IPS-20b (cell line): ENCODE measurements around the gene FILIP1L.

ENCODE experiments used
- H3K27ac ChIP-seq: one replicate; pipeline ENCODE4 v1.5.1; 2013; ENCODE audit warnings: low read length
- H3K27me3 ChIP-seq: 2 replicates; pipeline ENCODE4 v1.6.1; 2013; ENCODE audit warnings: mild to moderate bottlenecking, low read length, inconsistent platforms; ENCODE audit not compliant: insufficient read depth
- H3K36me3 ChIP-seq: 2 replicates; pipeline ENCODE4 v1.6.1; 2013; ENCODE audit warnings: low read depth, mild to moderate bottlenecking, inconsistent platforms, low read length, moderate library complexity; ENCODE audit not compliant: insufficient read depth
- H3K4me1 ChIP-seq: 2 replicates; pipeline ENCODE4 v1.6.1; 2013; ENCODE audit warnings: mild to moderate bottlenecking, control low read depth, inconsistent platforms, low read length, moderate library complexity; ENCODE audit not compliant: insufficient read depth
- H3K4me3 ChIP-seq: 2 replicates; pipeline ENCODE4 v1.5.1; 2013; ENCODE audit warnings: mild to moderate bottlenecking, low read length, inconsistent platforms
- H3K9ac ChIP-seq: 2 replicates; pipeline ENCODE4 v1.6.1; 2013; ENCODE audit warnings: low read depth, mild to moderate bottlenecking, inconsistent platforms, low read length, moderate library complexity
- H3K9me3 ChIP-seq: 2 replicates; pipeline ENCODE4 v1.6.1; 2013; ENCODE audit warnings: mild to moderate bottlenecking, low read depth, low read length, inconsistent platforms; ENCODE audit not compliant: insufficient read depth

Gene FILIP1L

GRCh38 chr3:99871231-99872045 is 242.9 kb downstream of the FILIP1L start:
- Histone ChIP-seq H3K4me1 (peaks cover 15% of the 10 kb centered on the region), H3K9ac (no peak overlapping the region), H3K27ac (no peak overlapping the region), H3K9me3 (no peaks in the 10 kb centered on the region), H3K4me3 (no peak overlapping the region), H3K27me3 (peaks cover 95% of the 10 kb centered on the region), H3K36me3 (no peaks in the 10 kb centered on the region)

- Histone ChIP-seq H3K9me3 (no peaks in the 10 kb centered on the region), H3K4me3 (no peak overlapping the region), H3K27me3 (peaks cover 98% of the 10 kb centered on the region), H3K36me3 (no peaks in the 10 kb centered on the region), H3K4me1 (peaks cover 17% of the 10 kb centered on the region), H3K27ac (no peak overlapping the region), H3K9ac (no peak overlapping the region)
These were observed 243.6 kb downstream of the FILIP1L start for GRCh38 chr3:99870712-99871111.

DNA sequence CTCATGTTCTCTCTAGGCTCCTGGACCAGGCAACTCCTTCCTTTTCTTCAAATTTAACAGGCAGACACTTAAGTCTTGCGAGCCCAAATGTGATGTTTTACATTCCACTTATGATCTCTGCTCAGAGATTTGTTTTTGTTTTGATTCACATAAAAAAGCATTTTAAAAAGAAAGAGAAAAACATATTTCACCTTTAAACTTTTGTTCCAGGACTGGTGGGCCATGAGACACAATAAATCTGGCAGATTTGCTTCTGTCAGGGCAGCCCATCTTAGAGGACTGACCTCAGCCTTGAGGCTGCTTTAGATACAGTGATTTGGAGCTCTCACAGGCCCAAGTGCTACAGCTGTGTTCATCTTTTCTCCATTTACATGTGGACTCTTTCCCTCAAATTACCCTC is 244.7 kb downstream of the FILIP1L start:
- H3K4me3 ChIP-seq, result no peak overlapping the region
- no peaks in the 10 kb centered on the region for H3K9me3 ChIP-seq
- no peak overlapping the region for H3K27ac ChIP-seq
- H3K27me3 ChIP-seq, result peaks cover 87% of the 10 kb centered on the region
- peaks cover 7% of the 10 kb centered on the region for H3K4me1 ChIP-seq
- H3K36me3 ChIP-seq, result no peaks in the 10 kb centered on the region
- H3K9ac ChIP-seq, result no peak overlapping the region

DNA sequence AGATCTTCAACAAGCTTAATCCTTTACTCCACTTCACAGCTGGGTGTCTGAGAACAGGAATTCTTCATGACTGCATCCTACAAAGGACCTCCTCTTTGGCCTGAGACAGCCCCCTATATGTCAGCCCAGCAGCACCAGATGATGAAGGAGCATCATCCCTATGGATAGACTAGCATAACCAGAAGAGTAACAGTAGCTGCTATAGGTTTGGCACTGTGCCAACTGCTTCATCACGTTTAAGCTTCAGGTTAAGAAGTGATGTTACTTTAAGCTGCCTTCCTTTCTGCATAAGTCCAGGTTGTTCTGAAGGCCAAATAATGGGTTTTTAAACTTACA is 246.0 kb downstream of the FILIP1L start:
- Histone ChIP-seq H3K27me3 (peaks cover 74% of the 10 kb centered on the region), H3K4me3 (no peak overlapping the region), H3K9ac (no peak overlapping the region), H3K4me1 (peaks cover 6% of the 10 kb centered on the region; the same call in 1 of the 2 replicates), H3K9me3 (no peaks in the 10 kb centered on the region), H3K27ac (no peak overlapping the region), H3K36me3 (no peaks in the 10 kb centered on the region)

- no peaks in the 10 kb centered on the region for H3K36me3 ChIP-seq
- H3K9me3 ChIP-seq, result no peaks in the 10 kb centered on the region
- H3K9ac ChIP-seq, result no peak overlapping the region
- peaks cover 6% of the 10 kb centered on the region; the same call in 1 of the 2 replicates for H3K4me1 ChIP-seq
- H3K27me3 ChIP-seq, result peaks cover 68% of the 10 kb centered on the region
- no peak overlapping the region for H3K27ac ChIP-seq
- no peak overlapping the region for H3K4me3 ChIP-seq
These were observed 246.5 kb downstream of the FILIP1L start for GRCh38 chr3:99867594-99868310.

DNA sequence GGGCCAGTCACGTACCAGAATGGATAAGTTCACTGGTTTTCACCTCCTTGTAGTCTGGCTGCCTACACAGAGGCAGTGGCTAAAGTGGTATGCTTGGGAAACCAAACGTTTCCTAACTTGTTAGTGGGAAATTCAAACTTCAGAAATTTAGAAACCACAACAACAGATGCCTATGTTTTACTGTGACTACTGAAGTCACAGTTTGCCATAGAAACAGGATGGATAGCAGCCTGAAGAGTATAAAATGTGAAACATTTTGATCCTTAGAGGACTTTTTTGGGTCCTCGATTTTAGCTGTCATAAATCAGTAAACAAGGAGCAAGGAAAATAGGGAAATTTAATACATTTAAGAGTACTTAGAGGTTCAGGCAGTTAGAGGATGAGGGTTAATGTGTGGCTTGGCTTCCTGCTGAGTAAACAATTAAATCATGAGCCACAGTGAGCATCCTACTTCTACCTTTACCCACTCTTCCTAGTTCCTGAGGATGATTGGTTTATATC is 248.0 kb downstream of the FILIP1L start:
- Histone ChIP-seq H3K27ac (no peak overlapping the region), H3K9ac (no peak overlapping the region), H3K36me3 (no peaks in the 10 kb centered on the region), H3K9me3 (no peaks in the 10 kb centered on the region), H3K4me3 (no peak overlapping the region), H3K4me1 (peaks cover 6% of the 10 kb centered on the region; the same call in 1 of the 2 replicates), H3K27me3 (peaks cover 54% of the 10 kb centered on the region)

GRCh38 chr3:99865321-99865720 is 249.0 kb downstream of the FILIP1L start:
- Histone ChIP-seq H3K36me3 (no peaks in the 10 kb centered on the region), H3K27ac (no peak overlapping the region), H3K9me3 (no peaks in the 10 kb centered on the region), H3K4me1 (peaks cover 6% of the 10 kb centered on the region; the same call in 1 of the 2 replicates), H3K4me3 (no peak overlapping the region), H3K27me3 (peaks cover 44% of the 10 kb centered on the region), H3K9ac (no peak overlapping the region)

DNA sequence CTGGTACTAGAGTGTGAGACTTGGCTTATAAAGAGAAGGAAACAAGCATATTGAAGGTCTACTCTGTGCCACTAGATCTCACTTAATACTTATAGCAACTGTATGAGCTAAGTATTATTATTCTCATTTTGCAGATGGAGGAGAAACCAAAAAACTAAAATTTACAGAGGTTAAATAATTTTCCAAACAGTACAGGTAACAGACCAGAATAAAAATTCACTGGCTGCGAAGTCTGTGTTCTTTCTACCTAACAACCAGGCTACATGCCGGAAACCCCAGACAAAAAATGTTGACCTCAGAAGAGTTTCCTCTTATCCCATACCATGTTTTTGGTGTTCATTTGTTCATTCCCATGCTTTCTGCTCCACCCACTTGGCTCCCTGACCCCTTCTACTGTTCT is 250.0 kb downstream of the FILIP1L start:
- Histone ChIP-seq H3K27me3 (peaks cover 34% of the 10 kb centered on the region), H3K4me1 (peaks cover 6% of the 10 kb centered on the region; the same call in 1 of the 2 replicates), H3K27ac (no peak overlapping the region), H3K9ac (no peak overlapping the region), H3K36me3 (no peaks in the 10 kb centered on the region), H3K9me3 (no peaks in the 10 kb centered on the region), H3K4me3 (no peak overlapping the region)

DNA sequence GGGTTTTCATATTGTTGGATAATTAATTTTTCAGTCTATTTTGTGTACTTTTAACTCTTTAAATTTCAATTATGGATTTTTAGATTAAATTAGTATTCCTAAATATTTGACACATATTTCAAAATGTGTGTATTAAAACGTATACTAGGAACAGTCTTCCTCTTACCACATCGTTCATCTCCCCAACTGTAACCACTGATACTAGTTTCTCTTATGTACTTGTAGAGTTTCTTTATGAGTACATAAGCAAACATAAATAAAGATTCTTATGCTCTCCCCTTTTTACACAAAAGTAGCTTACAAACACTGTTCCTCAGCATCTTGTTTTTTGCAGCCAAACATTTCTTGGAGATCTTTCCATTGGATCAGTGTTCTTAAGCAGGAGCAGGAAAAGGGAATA is 250.7 kb downstream of the FILIP1L start:
- peaks cover 27% of the 10 kb centered on the region for H3K27me3 ChIP-seq
- no peak overlapping the region for H3K4me3 ChIP-seq
- no peak overlapping the region for H3K9ac ChIP-seq
- H3K4me1 ChIP-seq, result peaks cover 6% of the 10 kb centered on the region; the same call in 1 of the 2 replicates
- no peak overlapping the region for H3K27ac ChIP-seq
- no peaks in the 10 kb centered on the region for H3K36me3 ChIP-seq
- H3K9me3 ChIP-seq, result no peaks in the 10 kb centered on the region

DNA sequence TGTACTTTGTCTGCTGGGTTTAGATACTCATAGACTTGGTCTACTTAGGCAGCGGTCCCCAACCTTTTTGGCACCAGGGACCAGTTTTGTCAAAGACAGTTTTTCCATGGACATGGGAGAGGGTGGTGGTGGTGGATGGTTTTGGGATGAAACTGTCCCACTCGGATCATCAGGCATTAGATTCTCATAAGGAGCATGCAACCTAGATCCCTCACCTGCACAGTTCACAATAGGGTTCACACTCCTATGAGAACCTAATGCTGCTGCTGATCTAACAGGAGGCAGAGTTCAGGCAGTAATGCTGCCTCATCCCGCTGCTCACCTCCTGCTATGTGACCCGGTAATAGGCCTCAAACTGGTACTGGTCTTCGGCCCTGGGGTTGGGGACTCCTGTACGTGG is 251.3 kb downstream of the FILIP1L start:
- Histone ChIP-seq H3K9ac (no peak overlapping the region), H3K36me3 (no peaks in the 10 kb centered on the region), H3K4me3 (no peak overlapping the region), H3K27me3 (peaks cover 21% of the 10 kb centered on the region), H3K9me3 (no peaks in the 10 kb centered on the region), H3K27ac (no peak overlapping the region), H3K4me1 (peaks cover 5% of the 10 kb centered on the region; the same call in 1 of the 2 replicates)

DNA sequence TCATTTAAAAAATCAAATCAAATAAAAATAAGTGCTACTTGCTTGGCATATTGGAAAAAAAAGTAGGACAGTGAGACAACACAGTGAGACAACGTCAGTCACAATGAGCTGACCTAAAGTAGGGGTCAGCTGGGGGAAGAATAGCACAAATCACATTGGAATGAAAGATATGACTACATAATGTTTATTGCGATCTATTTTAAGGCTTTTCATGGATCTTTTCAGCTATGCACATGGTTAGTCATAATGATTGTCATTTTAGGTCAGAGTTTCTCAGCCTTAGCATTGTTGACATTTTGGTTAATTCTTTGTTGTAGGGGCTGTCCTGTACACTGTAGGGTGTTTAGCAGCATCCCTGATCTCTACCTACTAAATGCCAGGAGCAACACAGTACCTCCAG is 252.1 kb downstream of the FILIP1L start:
- peaks cover 13% of the 10 kb centered on the region for H3K27me3 ChIP-seq
- 0 out of 2 replicates have a peak, but pooled peaks cover 3% of the 10 kb centered on the region for H3K4me1 ChIP-seq
- no peak overlapping the region for H3K4me3 ChIP-seq
- no peaks in the 10 kb centered on the region for H3K9me3 ChIP-seq
- H3K9ac ChIP-seq, result no peak overlapping the region
- H3K36me3 ChIP-seq, result no peaks in the 10 kb centered on the region
- no peak overlapping the region for H3K27ac ChIP-seq

DNA sequence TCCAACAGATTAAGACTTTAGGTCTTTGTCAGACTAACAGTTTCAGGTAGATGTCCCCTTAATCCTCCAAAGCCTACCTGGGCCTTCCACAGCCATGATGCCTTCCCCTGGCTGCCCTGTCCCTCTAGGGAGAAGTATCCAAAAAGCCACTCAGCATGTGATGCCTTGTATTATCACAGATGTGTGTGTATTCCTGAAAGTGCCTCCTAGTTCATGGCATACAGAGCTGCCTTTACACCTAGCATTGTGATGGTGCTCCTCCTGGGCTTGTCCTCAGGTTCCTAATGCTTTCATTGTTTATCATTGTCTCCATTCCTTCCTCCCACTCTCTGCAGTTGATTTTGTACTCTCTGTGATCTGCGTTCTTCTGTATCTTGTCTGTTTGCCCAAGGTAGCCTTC is 253.1 kb downstream of the FILIP1L start:
- no peaks in the 10 kb centered on the region for H3K36me3 ChIP-seq
- H3K4me3 ChIP-seq, result no peak overlapping the region
- H3K4me1 ChIP-seq, result 0 out of 2 replicates have a peak, but pooled peaks cover 2% of the 10 kb centered on the region
- no peaks in the 10 kb centered on the region for H3K9me3 ChIP-seq
- no peak overlapping the region for H3K27ac ChIP-seq
- no peak overlapping the region for H3K9ac ChIP-seq
- peaks cover 3% of the 10 kb centered on the region for H3K27me3 ChIP-seq
